Prostate gland (tissue), 2 donors: ENCODE measurements around the gene PROSER1.

Experiments used
- POLR2A ChIP-seq: fragments of 450-650 bp; IDR thresholded peaks from one replicate; pipeline ENCODE4 v1.6.1; 2016; ENCODE audit warnings: antibody characterized with exemption, mild to moderate bottlenecking
- TF ChIP-seq, protein P1 (sequence below), 4 experiments: fragments of 200-600 bp in 2 of 4; fragments of 450-650 bp in 2 of 4; sonication (generic) in 2 of 4; IDR thresholded peaks; 1 replicate in 3 of 4; 2 replicates in 1 of 4; pipeline ENCODE4 v1.5.1; 2016 to 2019; ENCODE audit warnings: antibody characterized with exemption in 4 of 4, mild to moderate bottlenecking in 2 of 4, moderate library complexity in 2 of 4

DNA sequence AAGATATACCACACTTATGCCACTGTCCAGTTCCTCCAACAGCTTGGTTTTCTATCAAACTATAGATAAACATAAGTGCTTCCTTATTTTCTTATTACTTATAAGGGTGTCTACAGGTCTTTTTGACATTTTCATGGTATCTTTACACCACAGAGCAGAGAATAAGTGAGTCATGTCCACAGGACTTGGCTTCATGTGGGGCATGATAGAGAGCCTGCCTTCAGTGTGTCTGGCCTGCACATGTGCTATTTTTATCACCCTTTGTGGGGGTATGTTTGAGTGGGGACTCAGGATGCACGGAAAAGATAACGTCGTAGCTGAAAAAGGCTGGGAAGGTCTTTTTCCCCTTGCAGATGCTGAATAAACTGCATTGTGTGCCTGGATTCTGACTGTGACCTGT is 39.1 kb downstream of the PROSER1 start:
- TF ChIP-seq, protein P1, sequence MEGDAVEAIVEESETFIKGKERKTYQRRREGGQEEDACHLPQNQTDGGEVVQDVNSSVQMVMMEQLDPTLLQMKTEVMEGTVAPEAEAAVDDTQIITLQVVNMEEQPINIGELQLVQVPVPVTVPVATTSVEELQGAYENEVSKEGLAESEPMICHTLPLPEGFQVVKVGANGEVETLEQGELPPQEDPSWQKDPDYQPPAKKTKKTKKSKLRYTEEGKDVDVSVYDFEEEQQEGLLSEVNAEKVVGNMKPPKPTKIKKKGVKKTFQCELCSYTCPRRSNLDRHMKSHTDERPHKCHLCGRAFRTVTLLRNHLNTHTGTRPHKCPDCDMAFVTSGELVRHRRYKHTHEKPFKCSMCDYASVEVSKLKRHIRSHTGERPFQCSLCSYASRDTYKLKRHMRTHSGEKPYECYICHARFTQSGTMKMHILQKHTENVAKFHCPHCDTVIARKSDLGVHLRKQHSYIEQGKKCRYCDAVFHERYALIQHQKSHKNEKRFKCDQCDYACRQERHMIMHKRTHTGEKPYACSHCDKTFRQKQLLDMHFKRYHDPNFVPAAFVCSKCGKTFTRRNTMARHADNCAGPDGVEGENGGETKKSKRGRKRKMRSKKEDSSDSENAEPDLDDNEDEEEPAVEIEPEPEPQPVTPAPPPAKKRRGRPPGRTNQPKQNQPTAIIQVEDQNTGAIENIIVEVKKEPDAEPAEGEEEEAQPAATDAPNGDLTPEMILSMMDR (IDR thresholded peaks at IDR 0.05): no peak
- no peak for TF ChIP-seq POLR2A
